ENCODE data around the gene SPATA4.
A peak's percentile ranks its signal among the peaks of the same experiment; 100 is the strongest.

Gene SPATA4

DNA sequence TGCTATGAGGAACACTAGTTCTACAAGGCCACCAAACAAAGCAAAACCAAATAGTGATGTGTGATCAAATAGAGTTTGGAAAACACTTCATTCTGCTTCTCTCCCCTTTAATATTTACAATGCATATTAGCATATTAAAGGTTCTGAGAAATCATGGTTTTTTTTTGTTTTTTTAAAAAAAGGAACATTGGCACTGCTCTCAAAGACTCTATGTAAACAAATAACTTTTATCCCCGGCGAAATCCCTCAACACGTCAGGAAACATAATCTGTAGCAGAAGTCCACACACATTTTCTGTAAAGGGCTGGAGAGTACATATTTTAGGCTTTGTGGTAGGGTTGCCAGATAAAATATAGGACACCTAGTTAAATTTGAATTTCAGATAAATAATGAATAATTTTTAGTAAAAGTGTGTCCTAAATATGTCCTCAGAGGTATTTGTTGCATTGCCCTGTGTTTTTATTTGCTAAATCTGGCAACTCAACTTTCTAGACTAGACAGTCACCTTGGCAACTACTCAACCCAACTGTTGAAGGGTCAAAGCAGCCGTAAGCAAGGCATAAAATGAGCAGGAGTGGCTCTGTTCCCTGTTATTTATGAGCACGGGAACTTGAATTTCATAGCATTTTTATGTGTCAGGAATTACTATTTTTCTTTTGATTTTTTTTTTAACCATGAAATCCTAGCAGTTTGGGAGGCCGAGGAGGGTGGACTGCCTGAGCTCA, 8.6 kb downstream of the SPATA4 start:
- in situ Hi-C loops (cut with HindIII; ENCODE audit: low sequenced_read_pairs), result no loop called here
- H3K4me3 ChIP-seq (ENCODE audit: low read depth, low read length), result no peak overlapping the region
- TF ChIP-seq, protein P1, sequence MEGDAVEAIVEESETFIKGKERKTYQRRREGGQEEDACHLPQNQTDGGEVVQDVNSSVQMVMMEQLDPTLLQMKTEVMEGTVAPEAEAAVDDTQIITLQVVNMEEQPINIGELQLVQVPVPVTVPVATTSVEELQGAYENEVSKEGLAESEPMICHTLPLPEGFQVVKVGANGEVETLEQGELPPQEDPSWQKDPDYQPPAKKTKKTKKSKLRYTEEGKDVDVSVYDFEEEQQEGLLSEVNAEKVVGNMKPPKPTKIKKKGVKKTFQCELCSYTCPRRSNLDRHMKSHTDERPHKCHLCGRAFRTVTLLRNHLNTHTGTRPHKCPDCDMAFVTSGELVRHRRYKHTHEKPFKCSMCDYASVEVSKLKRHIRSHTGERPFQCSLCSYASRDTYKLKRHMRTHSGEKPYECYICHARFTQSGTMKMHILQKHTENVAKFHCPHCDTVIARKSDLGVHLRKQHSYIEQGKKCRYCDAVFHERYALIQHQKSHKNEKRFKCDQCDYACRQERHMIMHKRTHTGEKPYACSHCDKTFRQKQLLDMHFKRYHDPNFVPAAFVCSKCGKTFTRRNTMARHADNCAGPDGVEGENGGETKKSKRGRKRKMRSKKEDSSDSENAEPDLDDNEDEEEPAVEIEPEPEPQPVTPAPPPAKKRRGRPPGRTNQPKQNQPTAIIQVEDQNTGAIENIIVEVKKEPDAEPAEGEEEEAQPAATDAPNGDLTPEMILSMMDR (IDR thresholded peaks at IDR 0.05; ENCODE audit: low read depth, low read length, missing control alignments), result no peak
- no peak for DNase-seq (ENCODE audit: low read depth)

DNA sequence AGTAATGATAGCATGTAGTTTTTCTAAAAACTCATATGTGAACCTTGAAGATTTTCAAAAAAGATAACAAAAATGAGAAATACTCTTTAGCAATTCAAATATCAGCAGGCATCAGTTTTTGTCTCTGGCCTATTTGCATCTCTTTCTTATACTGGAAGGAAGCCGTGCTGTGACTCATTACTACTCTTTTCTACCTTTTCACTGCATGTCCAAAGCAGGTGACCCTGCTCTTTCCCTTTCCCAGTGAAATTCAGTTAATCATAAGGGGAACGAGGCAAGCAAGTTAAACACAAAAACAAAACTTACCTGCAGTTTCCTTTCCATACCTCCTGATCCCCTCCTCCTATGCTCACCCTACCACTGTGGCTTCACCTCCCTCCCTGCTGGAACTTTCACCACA, 9.3 kb downstream of the SPATA4 start:
- TF ChIP-seq, protein P1 (IDR thresholded peaks at IDR 0.05; ENCODE audit: low read depth, low read length, missing control alignments), result no peak
- H3K4me3 ChIP-seq (ENCODE audit: low read depth, low read length), result no peak overlapping the region
- in situ Hi-C loops (cut with HindIII; ENCODE audit: low sequenced_read_pairs), result no loop called here
- DNase-seq (ENCODE audit: low read depth), result no peak

DNA sequence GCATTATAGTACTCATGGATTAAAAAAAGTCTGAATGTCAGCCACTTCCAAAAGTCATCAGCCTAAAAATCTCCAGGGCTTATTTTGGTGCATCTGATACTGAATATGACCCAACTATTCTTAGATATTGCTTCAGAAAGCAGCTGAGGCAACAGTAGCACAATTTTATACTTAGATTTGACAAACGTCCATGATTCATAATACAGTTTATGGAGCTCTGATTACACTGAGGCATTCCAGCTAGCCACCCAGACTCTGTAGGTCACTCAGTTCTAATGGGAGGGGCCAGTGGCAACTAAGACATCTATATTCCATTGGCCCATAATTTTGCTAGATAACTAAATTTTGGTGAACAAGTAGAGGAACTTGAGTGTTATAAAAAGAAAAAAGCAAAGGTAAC, 10.3 kb downstream of the SPATA4 start:
- in situ Hi-C loops (cut with HindIII; ENCODE audit: low sequenced_read_pairs), result no loop called here
- H3K4me3 ChIP-seq (ENCODE audit: low read depth, low read length), result no peak overlapping the region
- TF ChIP-seq, protein P1 (IDR thresholded peaks at IDR 0.05; ENCODE audit: low read depth, low read length, missing control alignments), result no peak
- DNase-seq (ENCODE audit: low read depth), result no peak

DNA sequence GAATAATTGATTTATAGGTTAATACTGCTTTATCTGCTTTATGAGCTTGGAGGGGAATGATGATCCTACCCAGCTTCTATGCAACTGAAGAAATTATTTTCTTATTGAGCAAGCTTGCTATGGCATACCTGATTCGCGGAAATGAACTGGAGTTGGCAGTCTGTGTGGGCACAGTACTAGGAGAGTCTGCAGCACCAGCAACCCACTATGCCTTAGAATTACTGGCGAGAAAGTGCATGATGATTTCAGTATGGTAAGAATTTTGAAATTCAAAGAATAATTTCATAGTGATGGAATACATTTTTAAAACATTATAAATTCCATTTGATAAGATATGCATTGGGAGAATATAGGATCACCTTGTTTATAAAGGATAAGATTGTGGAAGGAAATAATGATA, 32.3 kb downstream of the SPATA4 start:
- in situ Hi-C loops (cut with HindIII; ENCODE audit: low sequenced_read_pairs), result no loop called here
- TF ChIP-seq, protein P1 (IDR thresholded peaks at IDR 0.05; ENCODE audit: low read depth, low read length, missing control alignments), result no peak
- no peak for DNase-seq (ENCODE audit: low read depth)
- no peak overlapping the region for H3K4me3 ChIP-seq (ENCODE audit: low read depth, low read length)

DNA sequence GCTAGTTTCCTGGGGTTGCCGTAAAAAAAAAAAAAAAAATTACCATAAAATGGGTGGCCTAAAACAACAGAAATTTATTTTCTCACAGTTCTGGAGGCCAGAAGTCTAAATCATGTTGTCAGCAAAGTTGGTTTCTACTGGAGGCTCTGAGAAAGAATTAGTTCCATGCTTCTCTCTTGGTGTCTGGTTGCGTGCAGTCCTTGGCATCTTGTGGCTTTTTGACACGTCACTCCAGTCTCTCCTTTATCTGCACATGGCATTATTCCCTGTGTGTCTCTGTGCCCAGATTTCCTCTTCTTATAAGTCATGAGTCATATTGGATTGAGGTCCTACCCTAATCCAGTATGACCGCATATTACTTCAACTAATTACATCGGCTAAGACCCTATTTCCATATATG, 38.7 kb downstream of the SPATA4 start:
- H3K4me3 ChIP-seq (ENCODE audit: low read depth, low read length), result no peak overlapping the region
- DNase-seq (ENCODE audit: low read depth), result peak; percentile 68
- in situ Hi-C loops (cut with HindIII; ENCODE audit: low sequenced_read_pairs), result no loop called here
- TF ChIP-seq, protein P1 (IDR thresholded peaks at IDR 0.05; ENCODE audit: low read depth, low read length, missing control alignments), result no peak

DNA sequence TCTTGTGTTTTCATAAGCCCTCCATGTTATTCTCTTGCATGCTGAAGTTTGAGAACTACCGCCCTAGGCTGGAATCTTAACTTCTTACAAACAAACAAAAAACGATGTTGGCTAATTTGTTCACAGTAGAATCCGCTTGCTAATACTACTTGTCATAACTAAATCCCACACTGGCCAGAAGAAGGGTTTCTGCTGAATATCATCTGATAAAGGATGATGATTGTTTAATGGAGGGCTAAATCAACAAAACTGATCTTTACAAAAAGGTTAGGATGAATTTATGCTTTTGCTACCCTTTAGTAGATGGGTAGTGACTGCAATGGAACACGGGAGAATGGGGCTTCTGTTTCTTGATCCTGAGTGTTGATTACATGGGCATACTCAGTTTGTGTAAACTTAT, 42.3 kb downstream of the SPATA4 start:
- TF ChIP-seq, protein P1 (IDR thresholded peaks at IDR 0.05; ENCODE audit: low read depth, low read length, missing control alignments), result no peak
- in situ Hi-C loops (cut with HindIII; ENCODE audit: low sequenced_read_pairs), result no loop called here
- DNase-seq (ENCODE audit: low read depth), result no peak
- no peak overlapping the region for H3K4me3 ChIP-seq (ENCODE audit: low read depth, low read length)

Data from astrocyte of the cerebellum (primary cell).